BLaER1 (cell line): ENCODE measurements around the gene TMBIM4.

Experiments used
- H3K27ac ChIP-seq: shearing (Covaris generic); formaldehyde crosslinking; 2 replicates; pipeline ENCODE4 v1.8.1; 2022
- H3K27me3 ChIP-seq: shearing (Covaris generic); formaldehyde crosslinking; 2 replicates; pipeline ENCODE4 v1.8.1; 2022
- H3K36me3 ChIP-seq: shearing (Covaris generic); formaldehyde crosslinking; 2 replicates; pipeline ENCODE4 v1.8.1; 2022
- H3K4me1 ChIP-seq: shearing (Covaris generic); formaldehyde crosslinking; 2 replicates; pipeline ENCODE4 v1.8.1; 2022
- H3K4me2 ChIP-seq: shearing (Covaris generic); formaldehyde crosslinking; 2 replicates; pipeline ENCODE4 v1.8.1; 2022
- H3K4me3 ChIP-seq: shearing (Covaris generic); formaldehyde crosslinking; 2 replicates; pipeline ENCODE4 v1.8.1; 2022
- H3K9ac ChIP-seq: shearing (Covaris generic); formaldehyde crosslinking; 2 replicates; pipeline ENCODE4 v1.8.1; 2022
- H3K9me3 ChIP-seq: shearing (Covaris generic); formaldehyde crosslinking; 2 replicates; pipeline ENCODE4 v1.8.1; 2022
- H4K20me1 ChIP-seq: shearing (Covaris generic); formaldehyde crosslinking; 2 replicates; pipeline ENCODE4 v1.8.1; 2022
- Cebpa-rat ChIP-seq: shearing (Covaris generic); IDR thresholded peaks from 2 replicates; pipeline ENCODE4 v1.8.1; 2022

The TMBIM4 gene

GRCh38 chr12:66143868-66144267 is 25.9 kb downstream of the TMBIM4 start:
- Histone ChIP-seq H3K27me3 (no peaks in the 10 kb centered on the region), H3K4me3 (no peak overlapping the region), H3K4me2 (no peak overlapping the region), H3K36me3 (peaks cover 51% of the 10 kb centered on the region), H3K9ac (no peak overlapping the region), H3K27ac (peak overlapping the region; percentile 78), H3K4me1 (peaks cover 25% of the 10 kb centered on the region), H3K9me3 (peaks cover 38% of the 10 kb centered on the region), H4K20me1 (no peaks in the 10 kb centered on the region)
- no peak for TF ChIP-seq Cebpa-rat

GRCh38 chr12:66142826-66143225 is 27.0 kb downstream of the TMBIM4 start:
- Histone ChIP-seq H3K4me2 (no peak overlapping the region), H3K36me3 (peaks cover 50% of the 10 kb centered on the region), H4K20me1 (no peaks in the 10 kb centered on the region), H3K27me3 (no peaks in the 10 kb centered on the region), H3K9ac (no peak overlapping the region), H3K4me1 (peaks cover 25% of the 10 kb centered on the region), H3K27ac (no peak overlapping the region), H3K9me3 (peaks cover 38% of the 10 kb centered on the region), H3K4me3 (no peak overlapping the region)
- TF ChIP-seq Cebpa-rat = no peak

- Histone ChIP-seq H4K20me1 (no peaks in the 10 kb centered on the region), H3K27ac (no peak overlapping the region), H3K4me1 (peaks cover 25% of the 10 kb centered on the region), H3K9ac (no peak overlapping the region), H3K4me2 (no peak overlapping the region), H3K4me3 (no peak overlapping the region), H3K27me3 (no peaks in the 10 kb centered on the region), H3K9me3 (peaks cover 42% of the 10 kb centered on the region), H3K36me3 (peaks cover 62% of the 10 kb centered on the region)
- TF ChIP-seq Cebpa-rat = no peak
Observed at GRCh38 chr12:66141299-66141698, 28.5 kb downstream of the TMBIM4 start.

- no peak for TF ChIP-seq Cebpa-rat
- Histone ChIP-seq H3K4me3 (no peak overlapping the region), H3K4me1 (peaks cover 20% of the 10 kb centered on the region), H4K20me1 (no peaks in the 10 kb centered on the region), H3K9ac (no peak overlapping the region), H3K36me3 (peaks cover 66% of the 10 kb centered on the region), H3K27me3 (no peaks in the 10 kb centered on the region), H3K27ac (no peak overlapping the region), H3K9me3 (peaks cover 42% of the 10 kb centered on the region), H3K4me2 (no peak overlapping the region)
Observed at GRCh38 chr12:66140731-66141130, 29.1 kb downstream of the TMBIM4 start.

GRCh38 chr12:66139328-66139727 is 30.5 kb downstream of the TMBIM4 start:
- H3K4me1 ChIP-seq = peaks cover 6% of the 10 kb centered on the region
- H3K4me3 ChIP-seq = no peak overlapping the region
- no peak overlapping the region for H3K27ac ChIP-seq
- no peak overlapping the region for H3K9ac ChIP-seq
- no peaks in the 10 kb centered on the region for H3K27me3 ChIP-seq
- H4K20me1 ChIP-seq = no peaks in the 10 kb centered on the region
- H3K4me2 ChIP-seq = no peak overlapping the region
- H3K9me3 ChIP-seq = peaks cover 42% of the 10 kb centered on the region
- no peak for TF ChIP-seq Cebpa-rat
- H3K36me3 ChIP-seq = peaks cover 65% of the 10 kb centered on the region

GRCh38 chr12:66137937-66138336 is 31.9 kb downstream of the TMBIM4 start:
- no peak overlapping the region for H3K9ac ChIP-seq
- peaks cover 45% of the 10 kb centered on the region for H3K9me3 ChIP-seq
- no peak overlapping the region for H3K4me3 ChIP-seq
- H4K20me1 ChIP-seq = no peaks in the 10 kb centered on the region
- H3K27ac ChIP-seq = no peak overlapping the region
- no peaks in the 10 kb centered on the region for H3K4me1 ChIP-seq
- H3K27me3 ChIP-seq = no peaks in the 10 kb centered on the region
- TF ChIP-seq Cebpa-rat = no peak
- no peak overlapping the region for H3K4me2 ChIP-seq
- peaks cover 55% of the 10 kb centered on the region for H3K36me3 ChIP-seq

- no peak overlapping the region for H3K27ac ChIP-seq
- no peak overlapping the region for H3K9ac ChIP-seq
- no peak overlapping the region for H3K4me3 ChIP-seq
Observed at GRCh38 chr12:66132408-66132807, 37.4 kb downstream of the TMBIM4 start.

GRCh38 chr12:66131067-66131688 is 38.6 kb downstream of the TMBIM4 start:
- Histone ChIP-seq H4K20me1 (peaks cover 25% of the 10 kb centered on the region; the same call in 1 of the 2 replicates), H3K4me1 (peaks cover 33% of the 10 kb centered on the region), H3K9me3 (0 out of 2 replicates have a peak, but pooled peaks cover 5% of the 10 kb centered on the region), H3K4me2 (peak overlapping the region; percentile 94), H3K9ac (peak overlapping the region; percentile 92), H3K36me3 (peaks cover 34% of the 10 kb centered on the region), H3K27ac (peak overlapping the region; percentile 90), H3K4me3 (peak overlapping the region; percentile 95), H3K27me3 (no peaks in the 10 kb centered on the region)
- TF ChIP-seq Cebpa-rat = no peak

More at GRCh38 chr12:66132408-66132807, 37.4 kb downstream of the TMBIM4 start:
- Histone ChIP-seq H3K4me2 (peak overlapping the region; percentile 94), H3K36me3 (peaks cover 31% of the 10 kb centered on the region), H3K4me1 (peaks cover 33% of the 10 kb centered on the region), H3K9me3 (peaks cover 8% of the 10 kb centered on the region; the same call in 1 of the 2 replicates), H3K27me3 (no peaks in the 10 kb centered on the region), H4K20me1 (peaks cover 12% of the 10 kb centered on the region; the same call in 1 of the 2 replicates)
- no peak for TF ChIP-seq Cebpa-rat

- Histone ChIP-seq H3K4me1 (peaks cover 33% of the 10 kb centered on the region), H3K9ac (peak within 1 kb of the TSS; percentile 92), H3K27ac (peak within 1 kb of the TSS; percentile 90), H3K36me3 (peaks cover 39% of the 10 kb centered on the region), H3K9me3 (0 out of 2 replicates have a peak, but pooled peaks cover 5% of the 10 kb centered on the region), H3K4me2 (peak within 1 kb of the TSS; percentile 94), H3K4me3 (peak within 1 kb of the TSS; percentile 95), H4K20me1 (peaks cover 32% of the 10 kb centered on the region; the same call in 1 of the 2 replicates), H3K27me3 (no peaks in the 10 kb centered on the region)
- no peak for TF ChIP-seq Cebpa-rat
Observed at GRCh38 chr12:66130267-66131066, 39.3 kb downstream of the TMBIM4 start, which contains the start of gene LLPH. LLPH (minus strand) TSS chr12:66130750; CDS start chr12:66129106, 1,644 bp downstream.

GRCh38 chr12:66129934-66130266 is 39.9 kb downstream of the TMBIM4 start:
- peaks cover 45% of the 10 kb centered on the region for H3K36me3 ChIP-seq
- no peak for TF ChIP-seq Cebpa-rat
- H3K27me3 ChIP-seq = no peaks in the 10 kb centered on the region
- peaks cover 33% of the 10 kb centered on the region for H3K4me1 ChIP-seq
- peak overlapping the region; percentile 92 for H3K9ac ChIP-seq
- H3K4me2 ChIP-seq = peak overlapping the region; percentile 94
- H3K27ac ChIP-seq = peak overlapping the region; percentile 90
- 0 out of 2 replicates have a peak, but pooled peaks cover 5% of the 10 kb centered on the region for H3K9me3 ChIP-seq
- H3K4me3 ChIP-seq = peak overlapping the region; percentile 95
- H4K20me1 ChIP-seq = peaks cover 37% of the 10 kb centered on the region
